Measurements from ENCODE around the gene ANKK1.

Gene ANKK1

DNA sequence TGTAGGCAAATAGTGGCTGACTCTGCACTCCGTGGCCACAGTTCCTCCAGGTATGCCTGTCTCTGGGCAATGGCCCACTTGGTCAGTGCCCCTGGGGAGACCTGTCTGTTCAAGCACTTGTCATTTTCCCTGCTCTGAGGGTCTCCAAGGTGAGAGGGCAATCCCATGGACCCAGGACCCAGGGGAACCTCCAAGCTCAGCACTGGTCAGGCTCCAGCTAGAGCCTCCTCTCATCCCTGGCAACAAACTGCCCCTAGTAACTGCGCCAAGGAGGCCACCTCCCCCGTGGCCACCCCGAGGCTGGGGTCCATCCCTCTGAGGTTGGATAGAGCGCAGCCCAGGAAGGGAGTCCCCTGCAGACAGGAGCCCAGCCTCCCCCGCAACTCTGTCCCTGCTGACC lies 713 bp upstream of the ANKK1 start:
- no peak for DNase-seq (ENCODE audit: low read depth, low spot score)
- H3K9me3 ChIP-seq (ENCODE audit: low read depth, low read length) = no peaks in the 10 kb centered on the region
- H3K36me3 ChIP-seq (ENCODE audit: insufficient read depth, low read length) = no peaks in the 10 kb centered on the region
- no peak overlapping the region for H3K27ac ChIP-seq
- no peak overlapping the region for H3K9ac ChIP-seq (ENCODE audit: insufficient read length)
- TF ChIP-seq FOXP2 (optimal IDR thresholded peaks at IDR 0.05; ENCODE audit: control extremely low read depth, extremely low read length, insufficient read depth) (no peak), POLR2AphosphoS5 (IDR thresholded peaks at IDR 0.05; ENCODE audit: borderline replicate concordance, low read depth, low read length) (no peak), EZH2 (IDR thresholded peaks at IDR 0.05) (no peak)
- H3K4me3 ChIP-seq = no peak overlapping the region

DNA sequence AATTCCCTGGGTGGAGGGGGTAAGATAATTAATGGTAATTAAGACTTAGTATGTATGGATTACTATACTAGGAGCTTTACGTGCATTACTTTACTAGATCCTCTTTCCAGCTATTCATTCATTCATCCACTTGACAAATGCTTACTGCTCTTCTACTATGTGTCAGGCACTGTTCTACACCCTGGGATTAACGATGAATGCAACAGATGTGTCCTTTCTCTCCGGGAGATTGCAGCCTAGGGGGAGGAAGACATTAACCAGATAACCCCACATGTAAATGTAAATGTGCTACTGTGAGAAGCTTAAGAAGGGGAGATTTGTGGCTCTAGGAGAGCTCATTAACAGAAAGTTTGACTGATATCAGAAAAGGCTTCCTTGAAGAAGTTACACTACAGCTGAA lies 1.7 kb downstream of the ANKK1 start:
- Histone ChIP-seq H3K9me3 (ENCODE audit: low read depth, low read length) (no peaks in the 10 kb centered on the region), H3K27ac (no peak overlapping the region), H3K4me3 (no peak overlapping the region), H3K36me3 (ENCODE audit: insufficient read depth, low read length) (no peaks in the 10 kb centered on the region), H3K9ac (ENCODE audit: insufficient read length) (no peak overlapping the region)
- TF ChIP-seq EZH2 (IDR thresholded peaks at IDR 0.05) (no peak), POLR2AphosphoS5 (IDR thresholded peaks at IDR 0.05; ENCODE audit: borderline replicate concordance, low read depth, low read length) (no peak), FOXP2 (optimal IDR thresholded peaks at IDR 0.05; ENCODE audit: control extremely low read depth, extremely low read length, insufficient read depth) (no peak)
- DNase-seq (ENCODE audit: low read depth, low spot score) = no peak

DNA sequence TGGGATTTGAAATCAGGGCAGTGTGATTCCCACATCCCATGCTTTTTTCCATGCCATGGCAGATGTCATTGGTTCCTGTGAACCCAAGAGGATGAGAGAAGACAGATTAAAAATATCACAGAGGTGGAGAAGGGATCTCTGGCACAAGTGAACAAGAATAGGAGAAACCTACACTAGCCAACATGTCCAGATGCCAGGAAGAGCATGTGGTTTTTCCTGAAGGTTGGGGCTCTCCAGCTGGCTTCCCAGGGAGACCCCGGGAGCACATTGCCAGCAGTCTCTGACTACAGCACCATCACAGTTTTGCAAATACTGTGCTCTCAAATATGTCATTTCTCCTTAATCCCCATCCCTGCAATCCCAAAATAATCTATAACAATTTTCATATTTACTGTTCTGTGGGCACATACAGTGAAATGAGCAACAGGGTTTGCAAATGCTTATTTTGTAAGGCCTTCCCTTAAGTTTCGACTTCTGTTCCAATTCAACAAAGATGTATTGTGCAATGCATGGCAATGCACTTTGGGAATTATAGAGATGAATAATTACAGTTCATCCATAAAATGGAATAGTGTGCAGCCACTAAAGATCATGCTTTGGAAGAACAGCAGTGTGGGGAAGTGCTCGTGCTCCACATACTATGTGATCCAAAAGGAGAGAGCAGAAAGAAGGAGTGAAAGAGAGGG lies 4.8 kb downstream of the ANKK1 start:
- H3K9me3 ChIP-seq (ENCODE audit: low read depth, low read length) = no peaks in the 10 kb centered on the region
- no peak overlapping the region for H3K4me3 ChIP-seq
- no peaks in the 10 kb centered on the region for H3K36me3 ChIP-seq (ENCODE audit: insufficient read depth, low read length)
- H3K27ac ChIP-seq = no peak overlapping the region
- H3K9ac ChIP-seq (ENCODE audit: insufficient read length) = no peak overlapping the region
- no peak for DNase-seq (ENCODE audit: low read depth, low spot score)
- no peak for TF ChIP-seq POLR2AphosphoS5 (IDR thresholded peaks at IDR 0.05; ENCODE audit: borderline replicate concordance, low read depth, low read length)
- no peak for TF ChIP-seq EZH2 (IDR thresholded peaks at IDR 0.05)

DNA sequence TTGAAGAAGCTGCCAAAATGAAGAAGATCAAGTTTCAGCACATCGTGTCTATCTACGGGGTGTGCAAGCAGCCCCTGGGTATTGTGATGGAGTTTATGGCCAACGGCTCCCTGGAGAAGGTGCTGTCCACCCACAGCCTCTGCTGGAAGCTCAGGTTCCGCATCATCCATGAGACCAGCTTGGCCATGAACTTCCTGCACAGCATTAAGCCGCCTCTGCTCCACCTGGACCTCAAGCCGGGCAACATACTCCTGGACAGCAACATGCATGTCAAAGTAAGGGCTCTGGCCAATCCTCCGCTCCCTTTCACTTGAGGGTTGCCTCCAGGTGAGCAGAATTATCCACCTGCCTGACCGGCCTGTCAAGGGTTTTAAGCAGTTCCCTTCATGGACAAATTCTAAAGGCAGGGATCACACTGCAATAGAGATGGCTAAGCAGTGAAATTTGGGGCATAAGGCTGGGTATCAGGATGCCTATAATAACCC lies 6.0 kb downstream of the ANKK1 start:
- TF ChIP-seq POLR2AphosphoS5 (IDR thresholded peaks at IDR 0.05; ENCODE audit: borderline replicate concordance, low read depth, low read length) (no peak), FOXP2 (optimal IDR thresholded peaks at IDR 0.05; ENCODE audit: control extremely low read depth, extremely low read length, insufficient read depth) (no peak), EZH2 (IDR thresholded peaks at IDR 0.05) (no peak)
- H3K4me3 ChIP-seq = no peak overlapping the region
- no peak overlapping the region for H3K9ac ChIP-seq (ENCODE audit: insufficient read length)
- no peak overlapping the region for H3K27ac ChIP-seq
- DNase-seq (ENCODE audit: low read depth, low spot score) = no peak
- H3K9me3 ChIP-seq (ENCODE audit: low read depth, low read length) = no peaks in the 10 kb centered on the region
- H3K36me3 ChIP-seq (ENCODE audit: insufficient read depth, low read length) = no peaks in the 10 kb centered on the region

DNA sequence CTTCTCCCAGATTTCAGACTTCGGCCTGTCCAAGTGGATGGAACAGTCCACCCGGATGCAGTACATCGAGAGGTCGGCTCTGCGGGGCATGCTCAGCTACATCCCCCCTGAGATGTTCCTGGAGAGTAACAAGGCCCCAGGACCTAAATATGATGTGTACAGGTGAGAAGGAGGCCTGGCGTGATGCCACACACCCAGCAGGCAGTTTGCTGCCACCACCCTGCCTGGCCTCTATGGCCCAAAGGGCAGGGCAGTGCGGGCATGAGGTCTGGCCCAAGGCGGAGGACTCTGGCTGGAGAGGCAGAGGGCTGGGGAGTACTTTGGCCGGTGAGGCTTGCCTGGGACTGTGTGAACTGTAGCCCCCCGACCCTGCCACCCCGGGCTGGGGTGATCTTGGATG lies 7.3 kb downstream of the ANKK1 start:
- H3K27ac ChIP-seq = no peak overlapping the region
- DNase-seq (ENCODE audit: low read depth, low spot score) = no peak
- no peak overlapping the region for H3K9ac ChIP-seq (ENCODE audit: insufficient read length)
- no peaks in the 10 kb centered on the region for H3K36me3 ChIP-seq (ENCODE audit: insufficient read depth, low read length)
- no peak for TF ChIP-seq POLR2AphosphoS5 (IDR thresholded peaks at IDR 0.05; ENCODE audit: borderline replicate concordance, low read depth, low read length)
- no peak for TF ChIP-seq EZH2 (IDR thresholded peaks at IDR 0.05)
- no peak for TF ChIP-seq FOXP2 (optimal IDR thresholded peaks at IDR 0.05; ENCODE audit: control extremely low read depth, extremely low read length, insufficient read depth)
- no peaks in the 10 kb centered on the region for H3K9me3 ChIP-seq (ENCODE audit: low read depth, low read length)
- H3K4me3 ChIP-seq = no peak overlapping the region

DNA sequence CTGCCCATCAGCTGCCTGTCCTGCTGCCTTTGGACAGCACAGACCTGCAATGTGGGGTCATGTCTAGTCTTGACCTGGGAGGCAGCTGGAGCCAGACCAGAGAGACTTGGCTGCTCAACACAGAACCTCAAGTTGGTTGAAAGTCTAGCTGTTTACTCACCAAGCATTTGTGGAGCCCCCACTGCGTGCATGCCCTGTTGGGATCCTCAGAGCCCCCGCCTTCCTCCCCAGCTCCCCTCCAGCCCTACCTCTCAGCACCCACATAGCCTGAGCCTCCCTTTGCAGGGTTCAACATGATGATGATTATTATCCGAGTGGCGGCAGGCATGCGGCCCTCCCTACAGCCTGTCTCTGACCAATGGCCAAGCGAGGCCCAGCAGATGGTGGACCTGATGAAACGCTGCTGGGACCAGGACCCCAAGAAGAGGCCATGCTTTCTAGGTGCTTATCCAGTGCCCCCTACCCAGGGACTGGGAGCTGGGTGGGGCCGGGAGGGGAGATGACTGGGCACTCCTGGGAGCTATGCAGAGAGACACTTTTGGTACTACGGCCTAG lies 8.3 kb downstream of the ANKK1 start:
- DNase-seq (ENCODE audit: low read depth, low spot score) = no peak
- Histone ChIP-seq H3K36me3 (ENCODE audit: insufficient read depth, low read length) (no peaks in the 10 kb centered on the region), H3K9me3 (ENCODE audit: low read depth, low read length) (no peaks in the 10 kb centered on the region), H3K27ac (no peak overlapping the region), H3K9ac (ENCODE audit: insufficient read length) (no peak overlapping the region), H3K4me3 (no peak overlapping the region)
- no peak for TF ChIP-seq FOXP2 (optimal IDR thresholded peaks at IDR 0.05; ENCODE audit: control extremely low read depth, extremely low read length, insufficient read depth)
- no peak for TF ChIP-seq EZH2 (IDR thresholded peaks at IDR 0.05)

DNA sequence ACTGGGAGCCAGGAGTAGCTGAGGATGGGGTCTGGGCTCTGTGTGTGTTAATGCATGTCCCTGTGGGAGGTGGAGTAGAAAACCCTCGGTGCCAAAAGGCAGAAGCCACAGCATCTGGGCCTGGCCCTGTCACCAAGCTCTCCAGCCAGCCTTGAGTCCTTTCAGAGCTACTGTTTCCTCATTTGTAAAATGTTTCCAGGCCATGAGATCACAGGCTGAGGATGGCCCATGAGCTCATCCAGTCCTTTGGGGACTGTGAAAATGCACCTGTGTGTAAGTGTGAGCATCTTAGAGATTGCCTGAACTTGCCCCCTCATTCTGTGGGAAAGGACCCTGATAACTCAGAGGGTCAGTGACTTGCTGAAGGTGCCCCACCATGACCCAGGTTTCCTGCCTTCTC lies 9.1 kb downstream of the ANKK1 start:
- no peak for DNase-seq (ENCODE audit: low read depth, low spot score)
- H3K9me3 ChIP-seq (ENCODE audit: low read depth, low read length) = no peaks in the 10 kb centered on the region
- H3K9ac ChIP-seq (ENCODE audit: insufficient read length) = no peak overlapping the region
- no peak overlapping the region for H3K4me3 ChIP-seq
- no peak for TF ChIP-seq POLR2AphosphoS5 (IDR thresholded peaks at IDR 0.05; ENCODE audit: borderline replicate concordance, low read depth, low read length)
- no peak for TF ChIP-seq EZH2 (IDR thresholded peaks at IDR 0.05)
- no peak for TF ChIP-seq FOXP2 (optimal IDR thresholded peaks at IDR 0.05; ENCODE audit: control extremely low read depth, extremely low read length, insufficient read depth)
- H3K27ac ChIP-seq = no peak overlapping the region
- no peaks in the 10 kb centered on the region for H3K36me3 ChIP-seq (ENCODE audit: insufficient read depth, low read length)

DNA sequence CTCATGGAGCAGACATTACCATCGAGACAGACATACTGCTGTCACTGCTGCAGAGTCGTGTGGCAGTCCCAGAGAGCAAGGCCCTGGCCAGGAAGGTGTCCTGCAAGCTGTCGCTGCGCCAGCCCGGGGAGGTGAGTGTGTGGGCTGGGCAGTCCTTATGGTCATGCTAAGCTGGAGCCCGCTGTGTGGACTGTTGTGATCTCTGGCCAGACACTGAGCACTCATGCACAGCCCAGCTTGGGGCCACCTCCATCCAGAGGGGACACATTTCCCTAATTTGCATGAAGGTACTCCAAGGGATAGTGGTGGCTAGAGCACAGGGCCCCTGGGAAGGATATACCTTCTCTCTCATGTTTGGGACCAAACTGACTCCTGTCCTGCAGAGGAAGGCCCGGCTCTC lies 9.6 kb downstream of the ANKK1 start:
- H3K36me3 ChIP-seq (ENCODE audit: insufficient read depth, low read length) = no peaks in the 10 kb centered on the region
- H3K9ac ChIP-seq (ENCODE audit: insufficient read length) = no peak overlapping the region
- no peak overlapping the region for H3K4me3 ChIP-seq
- H3K9me3 ChIP-seq (ENCODE audit: low read depth, low read length) = no peaks in the 10 kb centered on the region
- DNase-seq (ENCODE audit: low read depth, low spot score) = no peak
- TF ChIP-seq POLR2AphosphoS5 (IDR thresholded peaks at IDR 0.05; ENCODE audit: borderline replicate concordance, low read depth, low read length) (no peak), EZH2 (IDR thresholded peaks at IDR 0.05) (no peak), FOXP2 (optimal IDR thresholded peaks at IDR 0.05; ENCODE audit: control extremely low read depth, extremely low read length, insufficient read depth) (no peak)
- H3K27ac ChIP-seq = no peak overlapping the region

DNA sequence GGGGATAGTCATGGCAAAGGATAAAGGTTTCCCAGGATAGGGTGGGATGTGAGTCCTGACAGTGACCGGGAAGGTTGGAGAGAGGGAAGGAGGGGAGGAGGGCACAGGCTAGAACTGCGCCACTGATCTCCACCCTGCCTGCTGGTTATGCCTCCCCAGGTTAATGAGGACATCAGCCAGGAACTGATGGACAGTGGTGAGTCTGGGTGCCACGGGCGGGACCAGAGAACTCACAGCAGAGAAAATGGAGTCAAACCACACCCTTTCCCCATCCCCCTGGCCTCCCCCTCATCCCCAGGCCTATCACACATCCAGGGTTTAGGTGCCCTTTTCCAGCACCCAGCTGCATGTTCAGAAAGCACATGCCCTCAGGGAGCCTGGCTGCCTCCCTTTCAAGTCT lies 10.2 kb downstream of the ANKK1 start:
- H3K4me3 ChIP-seq = no peak overlapping the region
- TF ChIP-seq EZH2 (IDR thresholded peaks at IDR 0.05) (no peak), FOXP2 (optimal IDR thresholded peaks at IDR 0.05; ENCODE audit: control extremely low read depth, extremely low read length, insufficient read depth) (no peak), POLR2AphosphoS5 (IDR thresholded peaks at IDR 0.05; ENCODE audit: borderline replicate concordance, low read depth, low read length) (no peak)
- DNase-seq (ENCODE audit: low read depth, low spot score) = no peak
- H3K9me3 ChIP-seq (ENCODE audit: low read depth, low read length) = no peaks in the 10 kb centered on the region
- H3K9ac ChIP-seq (ENCODE audit: insufficient read length) = no peak overlapping the region
- no peak overlapping the region for H3K27ac ChIP-seq
- H3K36me3 ChIP-seq (ENCODE audit: insufficient read depth, low read length) = no peaks in the 10 kb centered on the region
